KMS-11 (cell line): ENCODE results near the gene PLBD2.

Source experiments
- H2AFZ ChIP-seq: fragments of 200-600 bp; sonication (generic); 2 replicates; pipeline ENCODE4 v1.6.1; 2016; ENCODE audit warnings: antibody characterized with exemption, mixed run types, low read depth
- H3K27ac ChIP-seq: fragments of 200-600 bp; sonication (generic); 2 replicates; pipeline ENCODE4 v1.6.1; 2016; ENCODE audit warnings: mild to moderate bottlenecking, mixed run types
- H3K27me3 ChIP-seq: fragments of 200-600 bp; sonication (generic); 2 replicates; pipeline ENCODE4 v1.6.1; 2017; ENCODE audit warnings: mild to moderate bottlenecking, low read depth, mixed run types, moderate library complexity; ENCODE audit not compliant: insufficient read depth
- H3K36me3 ChIP-seq: fragments of 200-600 bp; sonication (generic); 2 replicates; pipeline ENCODE4 v1.6.1; 2017; ENCODE audit warnings: mild to moderate bottlenecking, mixed run types; ENCODE audit not compliant: insufficient read depth
- H3K4me1 ChIP-seq: fragments of 200-600 bp; sonication (generic); 2 replicates; pipeline ENCODE4 v1.6.1; 2016; ENCODE audit warnings: mild to moderate bottlenecking, low read depth, mixed run types; ENCODE audit not compliant: poor library complexity, severe bottlenecking
- H3K4me2 ChIP-seq: fragments of 200-600 bp; sonication (generic); 2 replicates; pipeline ENCODE4 v1.7.0; 2016; ENCODE audit warnings: mild to moderate bottlenecking, mixed run types
- H3K4me3 ChIP-seq: fragments of 200-600 bp; sonication (generic); IDR thresholded peaks from 2 replicates; pipeline ENCODE4 v1.6.1; 2017; ENCODE audit warnings: low read depth, low read length, mixed read lengths; ENCODE audit not compliant: insufficient read depth
- H3K79me2 ChIP-seq: fragments of 200-600 bp; sonication (generic); 2 replicates; pipeline ENCODE4 v1.6.1; 2016; ENCODE audit warnings: low read depth, mixed run types; ENCODE audit not compliant: insufficient read depth
- H3K9ac ChIP-seq: fragments of 200-600 bp; sonication (generic); 2 replicates; pipeline ENCODE4 v1.6.1; 2016; ENCODE audit warnings: mild to moderate bottlenecking, mixed run types
- H4K20me1 ChIP-seq: fragments of 200-600 bp; sonication (generic); 2 replicates; pipeline ENCODE4 v1.6.1; 2016; ENCODE audit warnings: mild to moderate bottlenecking, mixed run types; ENCODE audit not compliant: insufficient read depth
- TF ChIP-seq, protein P1 (sequence below): fragments of 200-600 bp; sonication (generic); conservative IDR thresholded peaks from 2 replicates; pipeline ENCODE4 v1.6.1; 2017; ENCODE audit warnings: low read depth, mild to moderate bottlenecking, antibody characterized with exemption, low read length, moderate library complexity, mixed read lengths

Gene PLBD2

DNA sequence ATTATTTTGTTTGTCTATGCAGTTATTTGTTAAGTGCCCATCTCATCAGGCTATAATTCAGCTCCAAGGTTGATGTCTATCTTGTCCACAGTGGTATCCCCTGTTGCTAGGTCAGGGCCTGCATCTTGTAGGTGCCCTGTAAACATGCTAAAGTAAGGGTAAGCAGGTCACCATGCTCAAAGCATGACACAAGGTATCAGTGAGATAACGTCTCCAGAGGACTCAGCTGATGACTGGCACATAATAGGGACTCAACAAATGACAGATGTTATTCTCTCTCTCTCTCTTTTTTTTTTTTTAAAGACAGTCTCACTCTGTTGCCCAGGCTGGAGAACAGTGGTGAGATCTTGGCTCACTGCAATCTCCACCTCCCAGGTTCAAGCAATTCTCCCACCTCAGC is 66.1 kb downstream of the PLBD2 start:
- peaks cover 14% of the 10 kb centered on the region for H3K4me1 ChIP-seq
- no peak overlapping the region for H2AFZ ChIP-seq
- no peaks in the 10 kb centered on the region for H3K27me3 ChIP-seq
- no peak overlapping the region for H3K4me3 ChIP-seq
- H3K9ac ChIP-seq = no peak overlapping the region
- TF ChIP-seq, protein P1, sequence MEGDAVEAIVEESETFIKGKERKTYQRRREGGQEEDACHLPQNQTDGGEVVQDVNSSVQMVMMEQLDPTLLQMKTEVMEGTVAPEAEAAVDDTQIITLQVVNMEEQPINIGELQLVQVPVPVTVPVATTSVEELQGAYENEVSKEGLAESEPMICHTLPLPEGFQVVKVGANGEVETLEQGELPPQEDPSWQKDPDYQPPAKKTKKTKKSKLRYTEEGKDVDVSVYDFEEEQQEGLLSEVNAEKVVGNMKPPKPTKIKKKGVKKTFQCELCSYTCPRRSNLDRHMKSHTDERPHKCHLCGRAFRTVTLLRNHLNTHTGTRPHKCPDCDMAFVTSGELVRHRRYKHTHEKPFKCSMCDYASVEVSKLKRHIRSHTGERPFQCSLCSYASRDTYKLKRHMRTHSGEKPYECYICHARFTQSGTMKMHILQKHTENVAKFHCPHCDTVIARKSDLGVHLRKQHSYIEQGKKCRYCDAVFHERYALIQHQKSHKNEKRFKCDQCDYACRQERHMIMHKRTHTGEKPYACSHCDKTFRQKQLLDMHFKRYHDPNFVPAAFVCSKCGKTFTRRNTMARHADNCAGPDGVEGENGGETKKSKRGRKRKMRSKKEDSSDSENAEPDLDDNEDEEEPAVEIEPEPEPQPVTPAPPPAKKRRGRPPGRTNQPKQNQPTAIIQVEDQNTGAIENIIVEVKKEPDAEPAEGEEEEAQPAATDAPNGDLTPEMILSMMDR = no peak
- no peaks in the 10 kb centered on the region for H3K36me3 ChIP-seq
- H3K27ac ChIP-seq = no peak overlapping the region
- no peak overlapping the region for H3K4me2 ChIP-seq
- H4K20me1 ChIP-seq = no peaks in the 10 kb centered on the region
- H3K79me2 ChIP-seq = no peaks in the 10 kb centered on the region

GRCh38 chr12:113424915-113425823 is 66.8 kb downstream of the PLBD2 start:
- Histone ChIP-seq H3K36me3 (no peaks in the 10 kb centered on the region), H3K79me2 (no peaks in the 10 kb centered on the region), H3K4me1 (peaks cover 14% of the 10 kb centered on the region), H3K4me3 (no peak overlapping the region), H3K4me2 (no peak overlapping the region), H4K20me1 (no peaks in the 10 kb centered on the region), H3K9ac (no peak overlapping the region), H3K27ac (no peak overlapping the region), H3K27me3 (no peaks in the 10 kb centered on the region), H2AFZ (no peak overlapping the region)
- TF ChIP-seq, protein P1 = peak; percentile 72

GRCh38 chr12:113425960-113426453 is 67.6 kb downstream of the PLBD2 start:
- H3K36me3 ChIP-seq = no peaks in the 10 kb centered on the region
- H3K79me2 ChIP-seq = no peaks in the 10 kb centered on the region
- H4K20me1 ChIP-seq = no peaks in the 10 kb centered on the region
- H3K27ac ChIP-seq = no peak overlapping the region
- no peaks in the 10 kb centered on the region for H3K27me3 ChIP-seq
- no peak overlapping the region for H2AFZ ChIP-seq
- H3K4me1 ChIP-seq = peaks cover 14% of the 10 kb centered on the region
- H3K9ac ChIP-seq = no peak overlapping the region
- peak overlapping the region; percentile 56 for H3K4me2 ChIP-seq
- H3K4me3 ChIP-seq = no peak overlapping the region
- TF ChIP-seq, protein P1 = no peak

DNA sequence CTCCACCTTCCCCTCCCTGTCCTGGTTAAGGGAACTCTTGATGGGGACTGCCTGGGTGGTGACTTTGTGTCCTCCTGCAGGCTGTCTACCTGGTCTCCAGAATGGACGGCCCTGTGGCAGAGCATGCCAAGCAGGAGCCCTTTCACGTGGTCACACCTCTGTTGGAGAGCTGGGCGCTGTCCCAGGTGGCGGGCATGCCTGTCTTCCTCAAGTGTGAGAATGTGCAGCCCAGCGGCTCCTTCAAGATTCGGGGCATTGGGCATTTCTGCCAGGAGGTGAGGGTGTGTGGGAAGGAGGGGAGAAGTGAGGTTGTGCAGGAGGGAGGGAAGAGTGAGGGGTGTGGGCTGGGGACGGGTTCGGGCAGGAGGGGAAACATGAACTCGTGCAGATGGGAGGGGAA is 69.5 kb downstream of the PLBD2 start:
- H3K4me2 ChIP-seq = no peak overlapping the region
- H2AFZ ChIP-seq = no peak overlapping the region
- H4K20me1 ChIP-seq = no peaks in the 10 kb centered on the region
- H3K79me2 ChIP-seq = no peaks in the 10 kb centered on the region
- TF ChIP-seq, protein P1 = no peak
- no peak overlapping the region for H3K4me3 ChIP-seq
- no peaks in the 10 kb centered on the region for H3K36me3 ChIP-seq
- H3K27ac ChIP-seq = no peak overlapping the region
- H3K27me3 ChIP-seq = no peaks in the 10 kb centered on the region
- no peak overlapping the region for H3K9ac ChIP-seq
- H3K4me1 ChIP-seq = peaks cover 14% of the 10 kb centered on the region
